Measurements from ENCODE around the gene PRKD1.

GRCh38 chr14:29636870-29637269, 290.8 kb downstream of the PRKD1 start:
- TF ChIP-seq POLR2AphosphoS5 (IDR thresholded peaks at IDR 0.05) (no peak), POLR2A (IDR thresholded peaks at IDR 0.05) (no peak), CTCF (IDR thresholded peaks at IDR 0.05) (no peak)
